HFFc6 (cell line): Measurements from ENCODE around the gene GPBP1L1. TPM values are rescaled to one million over a fixed set of nuclear protein-coding genes. Genes with fewer than 3 reads are reported as not detected.
"Not testable (repeated sequence)": the region's sequence is repeated elsewhere in the genome, so short reads cannot be mapped to it uniquely, and the experiment has no call there.

ENCODE experiments used
- DNase-seq: peaks from one replicate; pipeline ENCODE4 v3.0.0-alpha.2; 2018
- H3K27ac Mint-ChIP-seq: 2 replicates; pipeline ENCODE4 v1.8.0; 2020; ENCODE audit warnings: mild to moderate bottlenecking, mixed read lengths
- H3K27me3 Mint-ChIP-seq: 2 replicates; pipeline ENCODE4 v1.8.0; 2021; ENCODE audit warnings: mild to moderate bottlenecking, moderate library complexity, mixed read lengths; ENCODE audit not compliant: insufficient read depth
- H3K36me3 Mint-ChIP-seq: 2 replicates; pipeline ENCODE4 v1.8.0; 2021; ENCODE audit warnings: low read depth, mixed read lengths
- H3K4me1 Mint-ChIP-seq: 2 replicates; pipeline ENCODE4 v1.8.0; 2020; ENCODE audit warnings: low read depth, mixed read lengths
- H3K4me3 Mint-ChIP-seq: 2 replicates; pipeline ENCODE4 v1.8.0; 2020; ENCODE audit warnings: mild to moderate bottlenecking, moderate library complexity, mixed read lengths
- H3K9me3 Mint-ChIP-seq: 2 replicates; pipeline ENCODE4 v1.8.0; 2020; ENCODE audit warnings: mild to moderate bottlenecking, mixed read lengths
- CTCF ChIP-seq: fragments of 200-600 bp; sonication (generic); IDR thresholded peaks from 2 replicates; pipeline ENCODE4 v1.5.0; 2021; ENCODE audit warnings: antibody characterized with exemption, mild to moderate bottlenecking
- total RNA-seq, 6 experiments: library from RNA; stranded (reverse); fragmentation: NEBNext Ultra II Directional; extraction: Animal tissue kit (Norgen Biotek cat#: 25700); gene quantifications; 2 replicates in 1 of 6; 3 replicates in 5 of 6; pipeline ENCODE4 v1.2.3, GENCODE V29; 2021

The GPBP1L1 gene
- total RNA-seq, 6 experiments from 2014 or later = 66.5 to 76.7 (median 68.1) TPM

GRCh38 chr1:45678489-45678888, 7.8 kb downstream of the GPBP1L1 start:
- DNase-seq = no peak
- no peak for TF ChIP-seq CTCF
- Mint-ChIP-seq H3K4me3 (peak overlapping the region; percentile 56; the same call in 1 of the 2 replicates), H3K27me3 (no peaks in the 10 kb centered on the region), H3K4me1 (peaks cover 74% of the 10 kb centered on the region), H3K27ac (peak overlapping the region; percentile 75; the same call in 1 of the 2 replicates), H3K36me3 (peaks cover 7% of the 10 kb centered on the region), H3K9me3 (no peaks in the 10 kb centered on the region)

DNA sequence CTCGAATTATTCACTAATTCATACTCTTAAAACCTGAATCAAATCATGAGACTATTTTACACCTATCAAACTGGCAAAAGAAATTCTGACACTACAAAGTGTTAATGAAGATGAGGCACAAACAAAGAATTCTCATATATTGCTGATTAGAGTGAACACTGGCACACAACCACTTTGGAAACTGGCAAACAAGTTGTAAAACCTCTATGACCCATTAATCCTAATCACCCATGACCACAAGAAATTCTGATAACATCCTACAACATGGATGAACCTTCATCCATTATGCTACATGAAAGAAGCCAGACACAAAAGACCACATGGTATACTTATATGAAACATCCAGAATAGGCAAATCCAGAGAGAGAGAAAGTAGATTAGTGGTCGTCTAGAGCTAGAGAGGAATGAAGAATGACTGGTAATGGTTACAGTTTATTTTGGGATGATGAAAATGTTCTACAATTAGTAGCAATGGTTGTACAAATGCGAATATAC, 8.5 kb downstream of the GPBP1L1 start:
- peaks cover 7% of the 10 kb centered on the region for H3K36me3 Mint-ChIP-seq
- DNase-seq = no peak
- H3K4me1 Mint-ChIP-seq = peaks cover 76% of the 10 kb centered on the region
- TF ChIP-seq CTCF = no peak
- peak overlapping the region; percentile 22; the same call in 1 of the 2 replicates for H3K27ac Mint-ChIP-seq
- H3K4me3 Mint-ChIP-seq = no peak overlapping the region
- no peaks in the 10 kb centered on the region for H3K9me3 Mint-ChIP-seq
- H3K27me3 Mint-ChIP-seq = no peaks in the 10 kb centered on the region

GRCh38 chr1:45676553-45676952, 9.8 kb downstream of the GPBP1L1 start:
- not testable (repeated sequence) for H3K9me3 Mint-ChIP-seq, H3K4me3 Mint-ChIP-seq, H3K27me3 Mint-ChIP-seq, H3K27ac Mint-ChIP-seq, H3K36me3 Mint-ChIP-seq, DNase-seq
- H3K4me1 Mint-ChIP-seq = peaks cover 70% of the 10 kb centered on the region

DNA sequence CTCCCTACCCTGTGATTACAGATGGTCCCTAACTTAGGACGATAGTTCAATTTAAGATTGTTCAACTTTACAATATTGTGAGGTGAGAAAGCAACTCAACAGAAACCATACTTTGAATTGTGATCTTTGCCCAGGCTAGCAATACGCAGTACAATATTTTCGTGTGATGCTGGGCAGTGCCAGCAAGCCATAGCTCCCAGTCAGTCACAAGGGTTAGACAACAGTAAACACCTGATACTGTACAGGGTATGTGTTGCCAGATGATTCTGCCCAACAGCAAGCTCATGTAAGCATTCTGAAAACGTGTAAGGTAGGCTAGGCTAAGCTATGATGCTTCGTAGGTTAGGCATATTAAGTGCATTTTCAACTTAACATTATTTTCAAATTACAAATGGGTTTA, 11.9 kb downstream of the GPBP1L1 start:
- DNase-seq = no peak
- no peaks in the 10 kb centered on the region for H3K9me3 Mint-ChIP-seq
- no peak overlapping the region for H3K27ac Mint-ChIP-seq
- no peak for TF ChIP-seq CTCF
- H3K4me3 Mint-ChIP-seq = no peak overlapping the region
- peaks cover 7% of the 10 kb centered on the region for H3K36me3 Mint-ChIP-seq
- H3K27me3 Mint-ChIP-seq = no peaks in the 10 kb centered on the region
- H3K4me1 Mint-ChIP-seq = peaks cover 68% of the 10 kb centered on the region

DNA sequence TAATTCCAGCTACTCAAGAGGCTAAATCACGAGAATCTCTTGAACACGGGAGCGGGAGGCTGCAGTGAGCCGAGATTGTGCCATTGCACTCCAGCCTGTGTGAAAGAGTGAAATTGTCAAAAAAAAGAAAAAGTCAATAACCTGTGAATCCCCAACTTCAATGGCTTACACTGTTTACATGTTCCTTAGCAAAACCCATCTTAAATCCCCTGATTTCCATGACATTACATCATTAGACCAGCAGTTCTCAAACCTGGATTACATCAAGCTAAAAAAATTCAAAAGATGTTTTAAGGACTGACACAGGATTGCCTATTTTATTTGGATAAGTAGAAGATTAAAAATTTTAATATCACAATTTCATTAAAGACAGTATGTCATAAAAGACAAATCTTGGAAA, 12.4 kb downstream of the GPBP1L1 start:
- peaks cover 68% of the 10 kb centered on the region for H3K4me1 Mint-ChIP-seq
- peaks cover 7% of the 10 kb centered on the region for H3K36me3 Mint-ChIP-seq
- H3K4me3 Mint-ChIP-seq = no peak overlapping the region
- DNase-seq = no peak
- peak overlapping the region; percentile 43; the same call in 1 of the 2 replicates for H3K27ac Mint-ChIP-seq
- H3K27me3 Mint-ChIP-seq = no peaks in the 10 kb centered on the region
- no peak for TF ChIP-seq CTCF
- H3K9me3 Mint-ChIP-seq = no peaks in the 10 kb centered on the region

- no peak for TF ChIP-seq CTCF
- H3K27ac Mint-ChIP-seq = peak overlapping the region; percentile 79
- H3K36me3 Mint-ChIP-seq = peaks cover 12% of the 10 kb centered on the region
- H3K4me3 Mint-ChIP-seq = peak overlapping the region; percentile 63
- peak; percentile 60 for DNase-seq
- H3K4me1 Mint-ChIP-seq = peaks cover 69% of the 10 kb centered on the region
- no peaks in the 10 kb centered on the region for H3K27me3 Mint-ChIP-seq
- no peaks in the 10 kb centered on the region for H3K9me3 Mint-ChIP-seq
These were observed 16.3 kb downstream of the GPBP1L1 start for GRCh38 chr1:45669859-45670655.
